Measurements from ENCODE around the gene KY.

DNA sequence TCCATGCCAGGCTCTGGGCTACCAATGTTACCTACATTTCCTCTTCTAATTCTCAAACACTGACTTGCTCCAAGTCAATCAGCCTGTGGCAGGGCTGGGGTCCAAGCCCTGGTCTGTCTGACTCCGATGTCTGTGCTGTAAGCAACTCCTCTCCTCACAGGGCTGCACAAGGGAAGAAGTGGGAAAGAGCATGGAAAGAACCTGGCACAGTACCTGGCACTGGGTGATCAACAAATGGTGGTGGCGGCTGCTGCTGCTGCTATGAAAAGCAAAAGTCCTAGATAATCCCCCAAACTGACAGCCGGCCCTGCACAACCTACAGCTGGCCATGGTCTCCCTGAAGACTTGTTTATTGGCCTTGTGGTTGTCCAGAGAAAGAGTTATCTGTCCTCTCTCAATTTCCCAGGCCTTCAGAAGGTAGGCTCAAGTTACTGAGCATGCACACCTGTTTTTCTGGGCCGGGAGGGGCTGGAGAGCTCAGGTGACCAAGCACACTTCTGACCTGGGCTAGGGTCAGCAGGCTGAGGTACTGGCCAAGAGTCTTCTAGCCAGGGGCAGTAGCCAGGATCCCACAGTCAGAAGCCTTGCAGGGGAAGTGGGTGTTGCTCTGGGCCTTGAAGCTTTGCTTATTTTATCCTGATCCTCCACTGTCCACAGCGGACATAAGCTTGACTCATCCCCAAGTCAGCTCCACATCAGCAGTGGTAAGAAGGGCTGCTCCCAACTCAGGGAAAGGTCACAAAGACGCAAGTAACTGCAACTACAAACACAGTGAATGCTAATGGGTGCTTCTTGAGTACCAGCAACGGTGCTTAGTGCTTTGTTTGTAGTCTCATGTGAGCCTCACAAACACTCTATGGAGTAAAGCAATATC, 35.3 kb upstream of the KY start:
- TF ChIP-seq POLR2A (IDR thresholded peaks at IDR 0.05; ENCODE audit: low read depth, low read length) (no peak), POLR2AphosphoS5 (IDR thresholded peaks at IDR 0.05; ENCODE audit: low read depth, low read length) (no peak), TAF1 (IDR thresholded peaks at IDR 0.05; ENCODE audit: borderline replicate concordance, low read depth, low read length) (no peak)
